GM08714 (cell line): ENCODE data around the gene MOB3A.

Experiments
- H3K4me3 ChIP-seq: fragments of 200-500 bp; sonication (Bioruptor generic); 2 replicates; pipeline ENCODE4 v1.5.1; 2014; ENCODE audit warnings: mild to moderate bottlenecking, low read length, inconsistent platforms
- ZNF274 ChIP-seq: IDR thresholded peaks from 2 replicates; pipeline ENCODE4 v1.6.1; 2012; ENCODE audit warnings: mild to moderate bottlenecking, low read depth, low read length

The MOB3A gene

DNA sequence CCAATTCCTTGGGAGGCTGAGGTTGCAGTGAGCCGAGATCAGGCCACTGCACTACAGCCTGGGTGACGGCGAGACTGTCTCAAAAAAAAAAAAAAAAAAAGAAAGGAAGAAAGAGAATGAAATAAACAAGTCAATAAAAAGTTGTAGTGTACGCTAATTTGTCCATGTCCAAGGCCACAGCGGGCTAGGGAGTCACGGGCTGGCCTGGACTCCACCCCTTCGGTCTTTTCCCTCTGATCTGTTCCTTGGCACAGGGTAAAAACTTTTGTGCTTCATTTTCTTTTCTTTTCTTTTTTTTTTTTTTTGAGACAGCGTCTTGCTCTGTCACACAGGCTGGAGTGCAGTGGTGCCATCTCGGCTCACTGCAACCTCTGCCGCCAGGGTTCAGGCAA is 25.7 kb downstream of the MOB3A start:
- no peak for TF ChIP-seq ZNF274
- no peak overlapping the region for H3K4me3 ChIP-seq

- no peak for TF ChIP-seq ZNF274
Observed at GRCh38 chr19:2064788-2065524, 31.2 kb downstream of the MOB3A start.

DNA sequence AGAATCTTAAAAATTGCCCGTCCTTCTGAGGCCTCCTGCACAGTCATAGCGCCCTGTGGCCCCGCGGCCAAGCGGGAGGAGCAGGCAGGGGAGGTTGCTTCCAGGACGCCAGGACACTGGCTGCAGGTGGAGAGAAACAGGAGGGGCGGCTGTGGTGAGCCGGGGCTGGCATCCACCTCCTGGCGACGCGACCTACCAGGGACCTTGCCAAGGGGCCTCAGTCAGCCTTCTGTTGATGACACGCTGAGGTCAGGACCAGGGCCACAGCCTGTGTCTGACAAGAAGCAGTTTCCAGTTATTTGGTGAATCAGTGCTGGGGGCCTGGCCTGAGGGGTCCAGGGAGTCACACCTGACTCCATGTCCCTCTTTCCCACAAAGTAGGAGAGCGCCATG is 31.7 kb downstream of the MOB3A start:
- no peak overlapping the region for H3K4me3 ChIP-seq
- no peak for TF ChIP-seq ZNF274

More at GRCh38 chr19:2064788-2065524, 31.2 kb downstream of the MOB3A start:
- H3K4me3 ChIP-seq, result no peak overlapping the region

- TF ChIP-seq ZNF274, result no peak
- H3K4me3 ChIP-seq, result no peak overlapping the region
Observed at GRCh38 chr19:2063824-2064223, 32.3 kb downstream of the MOB3A start.

GRCh38 chr19:2062770-2063169 is 33.4 kb downstream of the MOB3A start:
- TF ChIP-seq ZNF274, result no peak
- H3K4me3 ChIP-seq, result no peak overlapping the region

DNA sequence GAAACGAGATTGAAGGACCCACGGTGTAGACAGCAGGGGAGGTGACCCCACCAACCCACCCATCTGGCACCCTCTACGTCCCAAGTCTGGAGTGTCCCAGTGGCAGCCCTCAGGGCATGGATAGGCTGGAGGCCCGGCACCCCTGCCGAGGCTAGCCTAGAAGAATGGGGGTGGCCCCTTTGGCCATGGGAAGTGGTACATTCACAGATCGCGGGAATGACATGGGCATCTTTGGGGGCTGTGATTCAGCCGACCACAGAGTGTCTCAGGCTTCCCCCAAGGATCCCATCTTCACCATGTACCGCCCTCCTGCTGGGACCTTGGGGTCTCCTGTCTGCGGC is 33.8 kb downstream of the MOB3A start:
- no peak for TF ChIP-seq ZNF274
- peak overlapping the region; percentile 56; the same call in 1 of the 2 replicates for H3K4me3 ChIP-seq

- no peak for TF ChIP-seq ZNF274
Observed at GRCh38 chr19:2061495-2062388, 34.4 kb downstream of the MOB3A start.

DNA sequence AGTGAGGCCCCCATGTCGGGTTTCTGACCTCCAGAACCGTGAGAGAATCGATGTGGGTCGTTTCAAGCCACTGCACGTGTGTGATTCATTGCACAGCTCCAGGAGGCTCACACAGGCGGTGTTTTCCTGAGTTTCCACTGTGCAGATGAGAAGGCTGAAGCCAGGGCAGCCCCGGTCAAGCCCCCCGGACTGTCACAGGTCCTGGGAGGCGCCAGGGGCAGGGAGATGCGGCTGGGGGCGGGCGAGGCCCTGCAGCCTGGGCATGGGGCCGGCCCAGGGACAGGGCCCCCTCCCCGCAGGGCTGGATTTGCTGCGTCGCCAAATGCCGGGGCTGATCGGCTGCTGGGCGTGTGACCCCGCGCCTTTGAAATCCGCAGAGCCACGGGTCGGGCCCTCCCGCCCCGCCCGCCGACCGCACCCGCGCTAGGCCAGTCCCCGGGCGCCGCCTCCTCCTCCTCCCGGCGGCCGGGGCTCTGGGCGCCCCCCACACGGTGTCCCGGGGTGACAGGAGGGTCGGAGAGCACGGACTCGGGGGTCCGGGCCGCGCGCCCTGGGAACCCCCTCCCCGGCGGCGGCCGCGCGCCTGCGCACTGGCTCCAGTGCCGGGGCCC is 35.1 kb downstream of the MOB3A start:
- TF ChIP-seq ZNF274, result no peak
- peak overlapping the region; percentile 79 for H3K4me3 ChIP-seq

More at GRCh38 chr19:2061495-2062388, 34.4 kb downstream of the MOB3A start:
- H3K4me3 ChIP-seq, result peak overlapping the region; percentile 79; the same call in 1 of the 2 replicates

DNA sequence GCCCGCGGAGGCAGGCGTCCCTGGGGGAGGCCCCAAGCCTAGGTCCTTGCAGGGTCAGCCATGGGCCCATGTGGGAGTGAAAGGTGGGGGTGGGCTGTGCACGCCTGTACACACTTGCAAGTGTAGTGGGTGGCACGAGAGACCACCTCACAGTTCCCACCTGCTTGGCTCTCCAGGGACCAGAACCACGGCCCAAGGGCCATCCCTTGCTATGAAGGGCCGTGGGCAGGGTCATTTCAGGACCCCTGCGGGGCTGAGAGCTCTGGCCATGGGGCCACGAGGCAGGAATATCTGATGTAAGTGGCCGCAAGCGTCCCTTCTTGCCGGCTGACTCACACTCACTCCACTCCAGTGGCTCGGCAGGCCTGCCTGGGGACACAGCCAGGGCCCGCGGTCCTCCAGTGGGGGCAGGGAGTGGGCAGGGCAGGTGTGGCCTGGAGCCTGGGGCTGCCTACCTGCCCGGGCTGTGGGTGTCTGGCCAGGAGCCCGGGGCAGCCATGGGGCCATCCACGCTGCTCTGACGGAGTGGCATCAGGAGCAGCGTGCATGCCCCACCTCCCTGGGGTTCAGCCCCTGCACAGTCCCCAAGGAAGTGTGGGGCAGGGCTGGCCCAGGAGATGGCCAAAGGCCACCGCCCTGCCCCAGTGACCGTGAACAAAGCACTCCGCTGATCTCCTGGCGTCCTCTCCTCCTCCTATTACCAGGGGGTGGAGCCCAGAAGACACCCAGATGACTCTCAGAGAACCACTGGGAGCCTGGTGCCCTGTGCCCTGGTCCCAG is 36.5 kb downstream of the MOB3A start:
- H3K4me3 ChIP-seq, result no peak overlapping the region; the same call in 1 of the 2 replicates

DNA sequence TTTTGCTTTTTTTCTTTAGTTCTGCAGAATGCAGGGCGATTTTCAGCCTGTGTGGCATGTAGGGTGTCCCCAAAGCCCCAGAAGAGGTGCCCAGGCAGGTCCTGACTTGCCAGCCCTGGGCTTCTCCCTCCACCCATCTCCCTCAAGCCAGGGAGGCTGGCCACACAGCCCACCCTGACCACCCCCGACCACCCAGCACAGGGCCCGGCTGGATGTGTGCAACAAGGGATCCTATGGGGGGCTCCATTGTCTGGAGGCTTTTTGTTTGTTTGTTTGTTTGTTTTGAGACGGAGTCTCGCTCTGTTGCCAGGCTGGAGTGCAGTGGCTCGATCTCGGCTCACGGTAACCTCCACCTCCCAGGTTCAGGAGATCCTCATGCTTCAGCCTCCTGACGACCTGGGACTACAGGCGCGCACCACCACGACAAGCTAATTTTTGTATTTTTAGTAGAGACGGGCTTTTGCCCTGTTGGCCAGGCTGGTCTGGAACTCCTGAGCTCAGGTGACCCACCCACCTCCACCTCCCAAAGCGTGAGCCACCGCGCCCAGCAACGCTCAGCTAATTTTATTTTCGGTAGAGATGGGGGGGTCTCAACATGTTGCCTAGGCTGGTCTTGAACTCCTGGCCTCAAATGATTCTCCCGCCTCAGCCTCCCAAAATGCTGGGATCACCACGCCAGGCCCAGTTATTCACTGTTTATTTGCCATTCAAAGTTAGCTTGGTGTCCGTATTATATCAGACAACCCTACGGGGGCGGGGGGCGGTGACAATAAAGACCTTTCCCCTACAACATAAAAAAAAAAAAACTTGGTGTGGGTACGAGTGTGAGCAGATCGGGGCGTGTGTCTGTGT is 37.3 kb downstream of the MOB3A start:
- no peak overlapping the region for H3K4me3 ChIP-seq
- TF ChIP-seq ZNF274, result no peak

More for the DNA sequence above, 36.5 kb downstream of the MOB3A start:
- no peak for TF ChIP-seq ZNF274

DNA sequence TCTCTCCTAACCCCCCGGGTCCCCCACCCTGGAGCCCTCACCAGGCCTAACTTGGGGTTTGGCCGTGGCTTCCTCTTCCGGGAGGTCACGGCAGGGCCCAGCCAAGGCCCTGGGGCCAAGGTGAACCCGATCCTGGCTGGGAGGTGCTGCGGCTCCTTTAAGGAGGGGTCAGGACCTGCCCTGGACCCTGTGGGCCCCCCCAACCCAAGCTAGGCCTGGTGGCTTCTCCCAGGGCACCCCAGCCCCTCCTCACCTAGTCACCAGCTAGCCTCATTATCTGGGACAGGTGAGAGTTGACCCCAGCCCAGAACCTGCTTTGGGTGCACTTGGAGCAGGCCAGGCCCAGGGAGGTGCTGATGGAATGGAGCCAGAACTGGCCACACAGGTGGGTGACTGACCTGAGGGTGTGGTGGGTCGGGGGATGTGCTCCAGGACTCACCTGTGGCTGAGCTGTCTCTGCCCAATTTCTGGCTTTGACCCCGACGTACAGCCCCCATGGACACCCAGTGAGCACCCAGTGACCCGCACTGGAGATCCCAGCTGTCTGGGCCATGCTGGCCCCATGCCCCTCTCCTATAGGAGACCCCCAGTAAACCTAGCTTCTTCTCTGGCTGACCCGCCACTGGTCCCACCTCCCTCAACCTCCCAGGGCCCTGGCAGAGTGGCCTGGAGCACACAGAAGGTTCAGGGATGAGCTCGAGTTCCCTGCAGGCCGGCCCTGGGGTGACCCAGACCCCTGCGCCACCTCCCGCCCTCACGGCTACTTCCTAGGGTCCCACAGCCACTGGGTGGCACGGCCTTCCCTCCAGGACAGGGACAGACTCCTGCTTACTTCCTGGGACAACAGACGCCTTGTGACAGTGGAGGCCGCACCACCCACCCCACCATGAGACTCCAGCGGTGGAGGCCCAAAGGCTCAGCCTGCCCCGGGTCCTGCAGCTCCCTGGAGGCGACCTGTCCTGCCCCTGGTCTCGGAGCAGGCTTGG is 38.3 kb downstream of the MOB3A start:
- TF ChIP-seq ZNF274, result no peak

DNA sequence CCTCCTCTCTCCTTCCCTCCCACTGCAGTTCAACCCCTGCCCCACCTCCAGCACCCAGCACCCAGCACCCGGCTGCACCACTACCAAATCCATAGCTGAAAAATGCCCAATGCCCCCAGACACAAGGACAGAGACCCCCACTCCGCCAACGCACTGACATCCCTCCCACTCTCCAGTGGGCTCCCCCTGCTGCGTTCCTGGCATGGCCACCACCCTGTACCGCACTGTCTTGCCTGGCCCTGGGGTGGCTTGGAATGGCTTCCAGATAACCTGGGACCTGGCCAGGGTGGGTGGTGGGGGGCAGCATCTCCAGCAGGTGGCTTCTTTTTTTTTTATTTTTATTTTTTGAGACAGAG is 39.3 kb downstream of the MOB3A start:
- TF ChIP-seq ZNF274, result no peak
- H3K4me3 ChIP-seq, result no peak overlapping the region

More for the DNA sequence above, 38.3 kb downstream of the MOB3A start:
- H3K4me3 ChIP-seq, result no peak overlapping the region
